ENCODE measurements around the gene ZNF30. TPM values are rescaled to one million over a fixed set of nuclear protein-coding genes. Genes with fewer than 3 reads are reported as not detected.
"Not testable (repeated sequence)": the region's sequence is repeated elsewhere in the genome, so short reads cannot be mapped to it uniquely, and the experiment has no call there.

ZNF30 gene
- total RNA-seq, 1 experiment from 2014 or later: 3.5 TPM

GRCh38 chr19:34985249-34986022, 58.7 kb downstream of the ZNF30 start:
- DNase-seq (ENCODE audit: low read depth): no peak

GRCh38 chr19:34988119-34988518, 61.4 kb downstream of the ZNF30 start:
- DNase-seq (ENCODE audit: low read depth): no peak

GRCh38 chr19:34989298-34989697, 62.6 kb downstream of the ZNF30 start:
- DNase-seq (ENCODE audit: low read depth): no peak

- DNase-seq (ENCODE audit: low read depth): no peak
Observed at GRCh38 chr19:34990578-34991192, 64.0 kb downstream of the ZNF30 start.

GRCh38 chr19:34991542-34992333, 65.0 kb downstream of the ZNF30 start:
- DNase-seq (ENCODE audit: low read depth): no peak

GRCh38 chr19:34992582-34992981, 65.9 kb downstream of the ZNF30 start:
- DNase-seq (ENCODE audit: low read depth): not testable (repeated sequence)

- DNase-seq (ENCODE audit: low read depth): no peak
Observed at GRCh38 chr19:34994286-34994642, 67.6 kb downstream of the ZNF30 start.

Other genes starting within 250 kb of the ZNF30 start
- gene SCGB2B2, start 249.7 kb upstream of the ZNF30 start, total RNA-seq (2014; rRNA removed; shearing (Covaris generic)): 0.07 TPM in 1 of 2 replicates, not detected in the other
- 10.7 and 14.8 TPM in 2 replicates for gene ZNF302, start 249.2 kb upstream of the ZNF30 start, total RNA-seq (2014; rRNA removed; shearing (Covaris generic))
- gene ZNF181, start 192.7 kb upstream of the ZNF30 start, total RNA-seq (2014; rRNA removed; shearing (Covaris generic)): 3.3 and 10.4 TPM in 2 replicates
- gene ZNF599, start 153.7 kb upstream of the ZNF30 start, total RNA-seq (2014; rRNA removed; shearing (Covaris generic)): 8.4 and 10.5 TPM in 2 replicates
- gene ZNF792, start 37.3 kb downstream of the ZNF30 start, total RNA-seq (2014; rRNA removed; shearing (Covaris generic)): 8.0 and 8.6 TPM in 2 replicates
- gene GRAMD1A, start 73.4 kb downstream of the ZNF30 start, total RNA-seq (2014; rRNA removed; shearing (Covaris generic)): 9.8 and 21.5 TPM in 2 replicates
- gene SCN1B, start 103.6 kb downstream of the ZNF30 start, total RNA-seq (2014; rRNA removed; shearing (Covaris generic)): 12.5 and 12.8 TPM in 2 replicates
- gene HPN, start 114.8 kb downstream of the ZNF30 start, total RNA-seq (2014; rRNA removed; shearing (Covaris generic)): not detected in 2 replicates
- 0.64 TPM in 1 of 2 replicates, not detected in the other for gene FXYD3, start 188.9 kb downstream of the ZNF30 start, total RNA-seq (2014; rRNA removed; shearing (Covaris generic))
- not detected in 2 replicates for gene LGI4, start 208.2 kb downstream of the ZNF30 start, total RNA-seq (2014; rRNA removed; shearing (Covaris generic))
- gene FXYD1, start 211.9 kb downstream of the ZNF30 start, total RNA-seq (2014; rRNA removed; shearing (Covaris generic)): not detected in 2 replicates
- gene FXYD7, start 216.4 kb downstream of the ZNF30 start, total RNA-seq (2014; rRNA removed; shearing (Covaris generic)): not detected in 2 replicates
- gene FXYD5, start 227.8 kb downstream of the ZNF30 start, total RNA-seq (2014; rRNA removed; shearing (Covaris generic)): 183 and 256 TPM in 2 replicates

All from M059J (cell line).